ENCODE results near the gene MRC1.

MRC1 gene

DNA sequence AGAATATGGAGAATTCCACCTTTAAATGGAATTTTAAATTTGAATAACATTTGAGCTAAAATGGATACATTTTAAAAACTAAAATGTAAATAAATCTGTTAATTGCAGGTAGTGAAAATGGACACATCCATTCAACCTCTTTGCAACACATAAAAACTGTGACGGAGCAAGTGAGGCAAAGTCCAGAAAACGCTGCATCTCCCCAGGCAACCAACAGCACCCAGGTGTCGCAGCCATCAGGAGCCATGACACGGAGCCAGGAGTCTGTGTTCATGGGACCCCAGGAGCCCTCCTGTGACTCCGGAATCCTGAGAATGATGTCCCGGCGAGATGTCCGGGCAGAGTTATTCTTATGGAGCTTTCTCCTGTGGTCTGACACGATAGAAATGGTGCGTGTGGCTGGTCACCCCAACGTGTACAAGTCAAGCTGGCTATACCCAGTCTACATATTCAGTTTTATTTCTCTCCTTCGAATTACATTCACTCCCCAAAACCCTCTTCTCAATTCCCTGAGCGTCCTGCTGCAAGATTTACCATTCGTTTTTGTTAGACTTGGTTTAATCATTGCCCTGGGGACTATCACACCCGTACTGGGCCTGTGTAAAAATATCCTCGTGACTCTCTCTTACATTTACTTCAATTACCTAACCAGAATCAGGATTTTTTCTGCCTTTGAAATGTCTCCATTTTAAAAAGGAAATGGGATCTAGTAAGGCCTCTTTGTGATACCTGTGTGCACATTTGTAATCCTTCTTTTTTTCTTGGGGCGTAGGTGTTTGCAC lies 13.1 kb upstream of the MRC1 start:
- DNase-seq (ENCODE audit: low read depth): no peak

DNA sequence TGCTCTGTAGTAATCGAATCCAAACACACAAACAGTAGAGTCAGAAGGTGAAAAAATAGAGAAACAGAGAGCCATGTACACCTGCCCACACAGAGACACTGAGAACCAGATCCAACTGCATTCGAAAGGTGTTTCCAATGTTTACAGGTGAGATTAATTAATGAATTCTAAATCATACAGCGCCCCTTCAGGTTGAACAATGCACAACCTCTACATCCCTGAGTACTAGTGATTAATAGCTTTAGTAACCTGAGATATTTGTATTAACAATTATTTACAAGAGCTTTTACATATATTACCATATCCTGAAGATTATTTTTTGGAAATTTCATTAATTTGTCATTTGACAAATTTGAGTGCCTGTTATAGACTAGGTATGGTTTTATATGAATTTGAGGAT lies 7.6 kb upstream of the MRC1 start:
- no peak for DNase-seq (ENCODE audit: low read depth)

DNA sequence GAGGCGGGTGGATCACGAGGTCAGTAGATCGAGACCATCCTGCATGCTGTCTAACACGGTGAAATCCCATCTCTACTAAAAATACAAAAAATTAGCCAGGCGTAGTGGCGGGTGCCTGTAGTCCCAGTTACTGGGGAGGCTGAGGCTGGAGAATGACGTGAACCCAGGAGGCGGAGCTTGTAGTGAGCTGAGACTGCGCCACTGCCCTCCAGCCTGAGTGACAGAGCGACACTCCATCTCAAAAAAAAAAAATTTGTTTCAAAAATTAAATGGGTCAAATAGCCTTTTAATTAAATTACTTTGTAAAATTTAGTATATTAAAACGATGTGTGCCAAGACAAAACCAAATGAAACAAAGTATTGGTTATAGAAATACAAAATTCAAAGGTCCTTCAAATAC lies 6.8 kb upstream of the MRC1 start:
- DNase-seq (ENCODE audit: low read depth): no peak

GRCh38 chr10:17802976-17803375 lies 6.2 kb upstream of the MRC1 start:
- no peak for DNase-seq (ENCODE audit: low read depth)

DNA sequence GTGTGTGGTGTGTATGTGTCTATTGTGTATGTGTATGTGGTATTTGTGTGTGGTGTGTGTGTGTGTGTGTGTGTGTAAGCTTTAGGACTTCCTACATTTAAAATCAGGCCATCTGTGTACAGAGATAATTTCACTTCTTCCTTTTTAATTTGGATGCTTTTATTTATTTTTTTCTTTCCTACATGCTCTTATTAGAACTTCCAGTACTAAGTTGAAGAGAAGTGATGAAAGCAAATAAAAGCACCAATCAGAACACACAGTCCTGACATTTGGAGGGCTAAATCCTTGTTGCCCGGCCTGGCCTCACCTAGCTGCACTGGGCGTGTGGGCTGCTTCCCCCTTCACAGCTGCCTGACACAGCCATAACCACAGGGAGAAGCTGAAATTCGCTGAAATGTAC lies 3.8 kb upstream of the MRC1 start:
- DNase-seq (ENCODE audit: low read depth): no peak

DNA sequence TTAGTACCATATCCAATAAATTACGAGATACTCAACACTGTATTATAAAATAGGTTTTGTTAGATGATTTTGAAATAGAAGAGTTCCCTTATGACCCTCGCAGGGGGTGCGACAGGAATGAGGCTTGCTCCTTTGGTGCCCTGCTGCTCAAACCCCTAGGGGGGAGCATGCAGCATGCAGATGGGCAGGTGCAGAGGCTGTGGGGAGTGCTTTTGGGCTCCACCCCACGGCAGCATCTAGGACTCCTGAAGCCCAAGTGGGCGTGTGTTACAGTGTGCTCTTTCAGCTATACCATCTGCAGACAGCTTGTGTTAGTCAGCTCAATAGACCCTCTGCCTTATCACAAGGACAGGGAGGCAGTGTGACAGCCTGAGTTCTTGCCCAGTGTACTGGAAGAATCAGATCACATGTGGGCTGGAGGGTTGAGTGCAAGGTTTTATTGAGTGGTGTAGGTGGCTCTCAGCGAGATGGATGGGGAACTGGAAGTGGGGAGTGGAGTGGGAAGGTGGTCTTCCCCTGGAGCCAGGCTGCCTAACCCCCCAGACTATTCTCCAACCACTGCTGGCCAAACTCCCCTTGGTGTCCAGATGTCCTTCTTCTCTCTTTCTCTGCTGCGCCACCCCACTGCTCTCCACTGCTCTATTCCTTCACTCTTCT lies 3.1 kb upstream of the MRC1 start:
- DNase-seq (ENCODE audit: low read depth): peak; percentile 5

- no peak for DNase-seq (ENCODE audit: low read depth)
These were observed 2.2 kb downstream of the MRC1 start for GRCh38 chr10:17811146-17811865.

DNA sequence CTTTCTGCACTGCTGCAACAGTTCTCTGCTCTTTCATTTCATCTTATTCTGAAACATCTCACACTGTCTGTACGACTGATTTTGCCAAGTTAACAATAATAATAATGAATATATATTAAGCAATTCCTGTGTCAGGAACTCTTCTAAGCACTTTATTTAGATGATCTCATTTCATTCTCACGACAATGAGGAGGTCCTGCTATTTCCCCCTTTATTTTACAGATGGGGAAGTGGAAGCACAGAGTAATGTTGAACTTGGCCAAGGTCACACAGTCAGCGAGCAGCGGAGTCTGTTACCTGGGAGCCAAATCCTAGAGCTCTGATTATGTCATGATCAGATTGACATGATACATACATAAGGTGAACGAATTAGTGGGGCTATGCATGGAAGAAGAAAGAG lies 5.8 kb downstream of the MRC1 start:
- no peak for DNase-seq (ENCODE audit: low read depth)

- DNase-seq (ENCODE audit: low read depth): no peak
These were observed 7.1 kb downstream of the MRC1 start for GRCh38 chr10:17816199-17816598.

- DNase-seq (ENCODE audit: low read depth): no peak
These were observed 8.2 kb downstream of the MRC1 start for GRCh38 chr10:17817316-17817715.

DNA sequence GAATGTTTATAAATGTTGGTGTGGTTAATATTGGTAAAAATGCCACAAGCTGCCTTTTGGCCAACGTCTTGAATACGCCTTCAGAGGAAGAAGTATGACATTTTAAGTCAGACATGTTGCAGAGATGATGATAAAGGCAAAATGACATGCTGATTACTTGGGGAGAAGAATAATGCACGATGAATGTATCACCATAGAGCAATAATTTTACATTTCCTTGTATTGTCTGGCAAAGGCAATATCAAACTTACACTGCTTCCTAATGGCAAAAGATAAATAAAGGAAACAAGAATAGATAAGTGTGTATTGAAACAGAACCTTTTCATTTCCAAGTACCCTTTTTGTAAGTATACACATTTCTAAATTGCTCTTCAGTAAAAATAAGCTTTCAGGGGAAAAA lies 8.6 kb downstream of the MRC1 start:
- no peak for DNase-seq (ENCODE audit: low read depth)

DNA sequence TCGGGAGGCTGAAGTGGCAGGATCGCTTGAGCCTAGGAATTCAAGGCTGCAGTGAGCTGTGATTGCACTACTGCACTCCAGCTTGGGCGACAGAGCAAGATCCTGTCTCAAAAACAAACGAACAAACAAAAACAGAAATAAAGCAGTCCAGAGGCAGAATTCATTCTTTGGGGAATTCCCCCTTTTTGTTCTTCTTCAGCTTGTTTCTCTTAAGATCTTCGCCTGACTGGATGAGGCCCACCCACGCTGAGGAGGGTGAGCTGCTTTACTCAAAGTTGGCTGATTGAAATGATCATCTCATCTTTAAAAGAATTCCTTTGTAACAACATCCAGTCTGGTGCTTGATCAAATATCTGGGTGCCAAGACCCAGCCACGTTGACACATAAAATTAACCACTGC lies 10.7 kb downstream of the MRC1 start:
- no peak for DNase-seq (ENCODE audit: low read depth)

GRCh38 chr10:17820943-17821342 lies 11.8 kb downstream of the MRC1 start:
- DNase-seq (ENCODE audit: low read depth): no peak

GRCh38 chr10:17821893-17822292 lies 12.7 kb downstream of the MRC1 start:
- no peak for DNase-seq (ENCODE audit: low read depth)

DNA sequence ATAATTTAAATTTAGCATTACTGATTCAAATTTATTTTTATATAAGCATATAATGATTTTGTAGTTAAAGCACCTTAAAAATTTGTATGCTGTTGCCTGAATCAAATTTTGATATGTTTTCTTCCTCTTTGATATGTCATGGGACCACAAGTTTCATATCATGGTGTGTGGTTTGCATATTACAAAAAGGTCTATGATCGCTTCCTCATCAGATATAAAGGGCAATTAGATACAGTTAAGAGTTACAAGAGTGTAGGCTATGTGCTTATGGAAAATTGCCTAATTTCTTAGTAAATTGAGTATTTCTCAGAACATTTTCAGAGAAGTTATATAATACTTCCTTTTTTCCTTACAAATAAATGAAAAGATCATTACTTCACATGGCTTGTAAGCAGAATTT lies 22.2 kb downstream of the MRC1 start:
- no peak for DNase-seq (ENCODE audit: low read depth)

DNA sequence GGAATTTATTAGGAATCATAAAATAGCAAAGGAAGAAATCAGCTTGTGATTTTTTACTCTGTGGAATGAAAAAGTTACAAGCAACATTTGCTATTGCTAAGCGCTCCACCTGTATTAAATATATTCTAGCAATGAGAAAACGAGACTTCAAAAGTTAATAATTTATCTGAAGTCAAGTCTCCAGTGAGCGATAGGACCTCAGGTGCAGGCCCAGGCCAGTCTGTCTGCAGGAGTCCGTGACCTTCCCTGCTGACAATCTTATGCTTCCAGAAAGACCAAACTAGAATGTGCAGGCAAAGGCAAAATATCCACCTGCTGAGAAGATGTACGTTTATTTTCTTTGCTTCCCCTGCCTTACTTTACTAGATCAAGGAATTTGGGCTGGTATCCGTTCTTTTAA lies 22.7 kb downstream of the MRC1 start:
- DNase-seq (ENCODE audit: low read depth): no peak

DNA sequence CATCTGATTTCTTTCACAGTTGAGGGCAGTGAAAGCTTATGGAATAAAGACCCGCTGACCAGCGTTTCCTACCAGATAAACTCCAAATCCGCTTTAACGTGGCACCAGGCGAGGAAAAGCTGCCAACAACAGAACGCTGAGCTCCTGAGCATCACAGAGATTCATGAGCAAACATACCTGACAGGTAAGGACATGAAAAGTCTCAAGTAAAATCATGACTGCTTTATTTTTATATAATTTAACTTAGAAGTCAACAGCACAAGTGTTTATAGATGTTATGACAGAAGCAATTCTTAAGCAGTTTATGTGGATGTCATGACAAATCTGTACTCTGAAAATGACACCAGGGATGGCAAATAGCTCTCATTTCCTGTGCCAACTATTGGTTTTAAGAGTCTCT lies 24.5 kb downstream of the MRC1 start:
- DNase-seq (ENCODE audit: low read depth): no peak

DNA sequence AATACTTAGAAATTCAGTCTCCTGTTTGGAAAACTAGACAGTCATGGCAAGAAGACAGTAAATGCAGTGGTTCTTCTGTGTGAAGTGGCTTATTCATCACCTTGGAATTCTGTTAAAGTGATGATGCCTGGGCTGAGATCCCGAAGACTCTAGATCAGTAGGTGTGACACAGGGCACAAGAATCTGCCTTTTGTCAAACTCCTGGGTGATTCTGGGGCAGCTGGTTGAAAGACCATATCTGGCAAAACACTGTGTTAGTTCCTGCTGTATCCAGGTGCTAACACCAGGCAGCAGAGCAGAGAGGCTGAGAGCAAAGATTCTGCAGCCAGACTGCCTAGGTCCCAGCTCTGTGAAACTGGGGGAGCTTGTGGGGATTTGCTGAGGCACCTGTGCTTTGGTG lies 26.5 kb downstream of the MRC1 start:
- DNase-seq (ENCODE audit: low read depth): no peak

GRCh38 chr10:17836942-17837341 lies 27.8 kb downstream of the MRC1 start:
- DNase-seq (ENCODE audit: low read depth): no peak

- no peak for DNase-seq (ENCODE audit: low read depth)
These were observed 29.0 kb downstream of the MRC1 start for GRCh38 chr10:17838080-17838648.

DNA sequence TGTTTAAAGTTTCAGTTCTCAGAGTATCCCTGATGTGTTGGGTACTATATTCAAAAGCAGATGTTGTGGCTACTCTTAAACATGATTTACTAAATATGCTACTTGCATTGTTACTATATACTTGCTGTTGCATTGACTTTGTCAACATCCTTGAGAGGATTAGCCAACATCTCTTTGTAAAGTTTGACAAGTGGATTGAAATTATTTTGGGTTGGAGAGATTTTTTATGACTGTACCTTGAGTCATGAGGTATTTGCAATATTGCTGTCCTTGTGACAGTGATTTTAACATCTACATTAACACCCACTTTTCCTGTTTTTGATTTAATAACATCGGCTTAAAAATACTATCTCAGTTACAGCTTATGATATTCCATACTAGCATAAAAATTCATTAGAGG lies 31.9 kb downstream of the MRC1 start:
- no peak for DNase-seq (ENCODE audit: low read depth)

DNA sequence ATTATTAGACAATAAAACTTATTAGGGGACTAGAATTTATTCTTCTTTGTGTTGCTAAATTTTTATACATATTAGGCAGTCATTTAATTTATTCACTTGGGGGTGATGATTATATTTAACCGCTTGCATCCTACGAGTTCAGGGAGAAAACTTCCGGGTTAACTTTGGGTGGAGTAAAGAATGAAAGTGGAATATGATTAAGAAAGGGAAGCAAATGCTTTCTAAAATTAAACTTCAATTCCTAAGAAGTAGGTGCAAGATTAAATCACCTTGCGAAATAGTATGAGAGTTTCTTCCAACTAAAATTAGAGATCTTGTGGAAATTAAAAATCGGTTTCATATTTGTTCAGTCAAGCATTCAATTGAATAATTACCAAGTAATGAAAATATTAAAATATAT lies 33.5 kb downstream of the MRC1 start:
- no peak for DNase-seq (ENCODE audit: low read depth)

All from activated T-cell treated with anti-CD3 and anti-CD28 coated beads for 48 hours (primary cell).